ENCODE results near the gene SLC22A1. TPM values are rescaled to one million over a fixed set of nuclear protein-coding genes. Genes with fewer than 3 reads are reported as not detected.
A peak's percentile ranks its signal among the peaks of the same experiment; 100 is the strongest.

SLC22A1 gene
- total and polyA plus RNA-seq, 2 experiments from 2014 or later, result 0.10 to 0.65 TPM

DNA sequence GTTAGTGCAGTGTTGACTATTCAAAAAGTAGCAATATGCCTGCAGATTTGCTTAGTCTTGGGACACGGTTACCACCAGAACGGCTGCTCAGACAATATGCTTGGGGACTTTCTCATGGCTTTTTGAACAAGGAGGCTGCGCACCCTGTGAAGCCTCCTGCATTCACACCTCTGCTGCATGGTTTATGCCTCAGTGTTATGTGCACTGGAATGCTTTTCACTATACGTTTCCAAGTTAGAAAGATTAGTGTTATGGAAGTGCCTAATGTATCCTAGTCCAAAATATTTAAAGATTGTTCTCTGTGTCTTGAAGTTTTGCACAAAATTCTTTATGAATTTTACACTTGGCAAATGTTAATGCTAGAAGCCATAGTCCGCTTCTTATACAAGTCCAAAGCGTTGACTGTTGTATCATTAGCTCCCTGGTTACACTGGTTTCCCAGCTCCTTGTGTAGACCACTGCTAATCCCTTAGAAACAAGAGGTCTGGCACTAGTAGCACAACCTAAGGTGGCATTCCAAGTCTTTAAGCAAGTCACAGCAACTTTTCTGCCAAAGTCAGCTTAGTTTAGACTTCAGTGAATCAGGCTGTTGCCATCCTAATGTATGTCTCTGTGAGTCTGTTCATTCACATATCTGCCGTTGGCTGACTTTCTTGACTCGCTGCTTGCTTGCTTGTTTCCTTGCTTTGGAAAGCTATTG lies 26.3 kb upstream of the SLC22A1 start (continued):
- TF ChIP-seq, protein P1, sequence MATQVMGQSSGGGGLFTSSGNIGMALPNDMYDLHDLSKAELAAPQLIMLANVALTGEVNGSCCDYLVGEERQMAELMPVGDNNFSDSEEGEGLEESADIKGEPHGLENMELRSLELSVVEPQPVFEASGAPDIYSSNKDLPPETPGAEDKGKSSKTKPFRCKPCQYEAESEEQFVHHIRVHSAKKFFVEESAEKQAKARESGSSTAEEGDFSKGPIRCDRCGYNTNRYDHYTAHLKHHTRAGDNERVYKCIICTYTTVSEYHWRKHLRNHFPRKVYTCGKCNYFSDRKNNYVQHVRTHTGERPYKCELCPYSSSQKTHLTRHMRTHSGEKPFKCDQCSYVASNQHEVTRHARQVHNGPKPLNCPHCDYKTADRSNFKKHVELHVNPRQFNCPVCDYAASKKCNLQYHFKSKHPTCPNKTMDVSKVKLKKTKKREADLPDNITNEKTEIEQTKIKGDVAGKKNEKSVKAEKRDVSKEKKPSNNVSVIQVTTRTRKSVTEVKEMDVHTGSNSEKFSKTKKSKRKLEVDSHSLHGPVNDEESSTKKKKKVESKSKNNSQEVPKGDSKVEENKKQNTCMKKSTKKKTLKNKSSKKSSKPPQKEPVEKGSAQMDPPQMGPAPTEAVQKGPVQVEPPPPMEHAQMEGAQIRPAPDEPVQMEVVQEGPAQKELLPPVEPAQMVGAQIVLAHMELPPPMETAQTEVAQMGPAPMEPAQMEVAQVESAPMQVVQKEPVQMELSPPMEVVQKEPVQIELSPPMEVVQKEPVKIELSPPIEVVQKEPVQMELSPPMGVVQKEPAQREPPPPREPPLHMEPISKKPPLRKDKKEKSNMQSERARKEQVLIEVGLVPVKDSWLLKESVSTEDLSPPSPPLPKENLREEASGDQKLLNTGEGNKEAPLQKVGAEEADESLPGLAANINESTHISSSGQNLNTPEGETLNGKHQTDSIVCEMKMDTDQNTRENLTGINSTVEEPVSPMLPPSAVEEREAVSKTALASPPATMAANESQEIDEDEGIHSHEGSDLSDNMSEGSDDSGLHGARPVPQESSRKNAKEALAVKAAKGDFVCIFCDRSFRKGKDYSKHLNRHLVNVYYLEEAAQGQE (IDR thresholded peaks at IDR 0.05; ENCODE audit: unreplicated experiment), result no peak
- TF ChIP-seq, protein P2, sequence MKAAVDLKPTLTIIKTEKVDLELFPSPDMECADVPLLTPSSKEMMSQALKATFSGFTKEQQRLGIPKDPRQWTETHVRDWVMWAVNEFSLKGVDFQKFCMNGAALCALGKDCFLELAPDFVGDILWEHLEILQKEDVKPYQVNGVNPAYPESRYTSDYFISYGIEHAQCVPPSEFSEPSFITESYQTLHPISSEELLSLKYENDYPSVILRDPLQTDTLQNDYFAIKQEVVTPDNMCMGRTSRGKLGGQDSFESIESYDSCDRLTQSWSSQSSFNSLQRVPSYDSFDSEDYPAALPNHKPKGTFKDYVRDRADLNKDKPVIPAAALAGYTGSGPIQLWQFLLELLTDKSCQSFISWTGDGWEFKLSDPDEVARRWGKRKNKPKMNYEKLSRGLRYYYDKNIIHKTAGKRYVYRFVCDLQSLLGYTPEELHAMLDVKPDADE (IDR thresholded peaks at IDR 0.05), result no peak
- TF ChIP-seq, protein P3, sequence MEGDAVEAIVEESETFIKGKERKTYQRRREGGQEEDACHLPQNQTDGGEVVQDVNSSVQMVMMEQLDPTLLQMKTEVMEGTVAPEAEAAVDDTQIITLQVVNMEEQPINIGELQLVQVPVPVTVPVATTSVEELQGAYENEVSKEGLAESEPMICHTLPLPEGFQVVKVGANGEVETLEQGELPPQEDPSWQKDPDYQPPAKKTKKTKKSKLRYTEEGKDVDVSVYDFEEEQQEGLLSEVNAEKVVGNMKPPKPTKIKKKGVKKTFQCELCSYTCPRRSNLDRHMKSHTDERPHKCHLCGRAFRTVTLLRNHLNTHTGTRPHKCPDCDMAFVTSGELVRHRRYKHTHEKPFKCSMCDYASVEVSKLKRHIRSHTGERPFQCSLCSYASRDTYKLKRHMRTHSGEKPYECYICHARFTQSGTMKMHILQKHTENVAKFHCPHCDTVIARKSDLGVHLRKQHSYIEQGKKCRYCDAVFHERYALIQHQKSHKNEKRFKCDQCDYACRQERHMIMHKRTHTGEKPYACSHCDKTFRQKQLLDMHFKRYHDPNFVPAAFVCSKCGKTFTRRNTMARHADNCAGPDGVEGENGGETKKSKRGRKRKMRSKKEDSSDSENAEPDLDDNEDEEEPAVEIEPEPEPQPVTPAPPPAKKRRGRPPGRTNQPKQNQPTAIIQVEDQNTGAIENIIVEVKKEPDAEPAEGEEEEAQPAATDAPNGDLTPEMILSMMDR (conservative IDR thresholded peaks at IDR 0.05; ENCODE audit: low read depth in 2 of 2), result no peak
- TF ChIP-seq JUNB (IDR thresholded peaks at IDR 0.05; ENCODE audit: unreplicated experiment), result no peak

DNA sequence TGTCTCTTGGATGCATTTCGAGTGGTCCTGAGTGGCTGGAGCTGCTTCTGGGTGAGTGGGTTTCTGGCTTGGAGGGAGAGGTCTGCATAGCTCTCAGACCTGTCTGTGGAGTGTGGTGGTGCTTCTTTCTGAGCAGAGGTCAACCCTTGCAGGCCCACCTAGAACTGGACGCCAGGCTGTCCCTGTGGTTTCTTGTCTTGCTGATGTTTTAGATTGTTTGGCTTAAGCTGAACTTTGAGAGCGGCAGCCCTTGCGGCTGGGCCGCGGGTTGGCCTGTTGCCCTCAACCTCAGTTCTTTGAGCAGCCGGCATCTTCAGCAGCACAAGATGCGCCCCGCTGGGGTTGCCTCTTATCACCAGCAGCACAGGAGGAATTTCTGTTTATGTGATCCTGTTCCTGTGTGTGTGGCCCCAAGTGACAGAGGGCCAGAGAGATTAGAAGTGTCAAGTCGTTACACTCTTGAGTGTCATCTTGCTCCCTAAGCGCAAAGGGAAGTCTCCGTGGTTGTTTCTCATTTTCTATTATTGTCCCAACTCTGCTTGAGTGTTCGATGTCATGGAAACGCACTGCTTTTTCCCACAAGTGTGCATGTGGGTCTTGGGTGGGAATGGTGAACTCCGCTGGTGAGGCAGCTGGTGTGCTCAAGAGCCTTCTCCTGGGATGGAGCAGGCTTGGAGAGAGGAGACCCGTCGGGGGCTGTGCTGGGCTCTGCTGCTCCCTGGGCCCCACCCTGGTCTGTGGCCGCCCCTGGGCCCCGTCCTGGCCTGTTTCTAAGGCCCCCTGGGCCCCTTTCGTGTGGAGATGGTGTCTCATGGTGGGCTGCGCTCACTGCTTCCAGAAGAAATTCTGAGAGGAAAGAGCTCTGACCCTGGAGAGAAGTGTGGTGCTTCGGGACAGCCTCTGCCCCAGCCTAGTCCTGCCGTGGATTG lies 20.1 kb upstream of the SLC22A1 start:
- peaks cover 1% of the 10 kb centered on the region for H3K27me3 Mint-ChIP-seq (ENCODE audit: insufficient read depth, low read depth, poor library complexity)
- no peaks in the 10 kb centered on the region for H3K4me1 ChIP-seq (ENCODE audit: insufficient read depth)
- H3K36me3 ChIP-seq (ENCODE audit: insufficient read depth), result peaks cover 15% of the 10 kb centered on the region
- H3K4me1 Mint-ChIP-seq, result peaks cover 5% of the 10 kb centered on the region
- ATAC-seq (no peak), DNase-seq (ENCODE audit: low spot score) (no peak)
- H2AFZ ChIP-seq, result no peak overlapping the region
- peak overlapping the region; percentile 87 for H3K27ac Mint-ChIP-seq
- no peak overlapping the region for H3K4me2 ChIP-seq
- H3K9me3 Mint-ChIP-seq, result no peaks in the 10 kb centered on the region
- H3K4me3 ChIP-seq, result no peak overlapping the region
- H3K36me3 Mint-ChIP-seq (ENCODE audit: low read depth), result peaks cover 65% of the 10 kb centered on the region
- H3K4me3 Mint-ChIP-seq, result no peak overlapping the region
- H3F3A ChIP-seq (replicated peaks; ENCODE audit: low read depth), result no peaks in the 10 kb centered on the region
- H3K27ac ChIP-seq (ENCODE audit: low read depth), result peak overlapping the region; percentile 52; the same call in 1 of the 2 replicates
- H4K20me1 ChIP-seq (replicated peaks; ENCODE audit: insufficient read depth), result peaks cover 3% of the 10 kb centered on the region; the same call in 1 of the 2 replicates
- no peaks in the 10 kb centered on the region for H3K27me3 ChIP-seq (ENCODE audit: insufficient read depth)
- H3K79me2 ChIP-seq (replicated peaks; ENCODE audit: insufficient read depth), result no peaks in the 10 kb centered on the region
- no peaks in the 10 kb centered on the region for H3K9me2 ChIP-seq (ENCODE audit: insufficient read depth)
- TF ChIP-seq JUNB (IDR thresholded peaks at IDR 0.05; ENCODE audit: unreplicated experiment) (no peak), POLR2AphosphoS5 (IDR thresholded peaks at IDR 0.05; ENCODE audit: low read depth) (no peak), NANOG (IDR thresholded peaks at IDR 0.05; ENCODE audit: borderline replicate concordance) (no peak), STAT1 (IDR thresholded peaks at IDR 0.05; ENCODE audit: unreplicated experiment) (no peak)
- TF ChIP-seq, protein P4, sequence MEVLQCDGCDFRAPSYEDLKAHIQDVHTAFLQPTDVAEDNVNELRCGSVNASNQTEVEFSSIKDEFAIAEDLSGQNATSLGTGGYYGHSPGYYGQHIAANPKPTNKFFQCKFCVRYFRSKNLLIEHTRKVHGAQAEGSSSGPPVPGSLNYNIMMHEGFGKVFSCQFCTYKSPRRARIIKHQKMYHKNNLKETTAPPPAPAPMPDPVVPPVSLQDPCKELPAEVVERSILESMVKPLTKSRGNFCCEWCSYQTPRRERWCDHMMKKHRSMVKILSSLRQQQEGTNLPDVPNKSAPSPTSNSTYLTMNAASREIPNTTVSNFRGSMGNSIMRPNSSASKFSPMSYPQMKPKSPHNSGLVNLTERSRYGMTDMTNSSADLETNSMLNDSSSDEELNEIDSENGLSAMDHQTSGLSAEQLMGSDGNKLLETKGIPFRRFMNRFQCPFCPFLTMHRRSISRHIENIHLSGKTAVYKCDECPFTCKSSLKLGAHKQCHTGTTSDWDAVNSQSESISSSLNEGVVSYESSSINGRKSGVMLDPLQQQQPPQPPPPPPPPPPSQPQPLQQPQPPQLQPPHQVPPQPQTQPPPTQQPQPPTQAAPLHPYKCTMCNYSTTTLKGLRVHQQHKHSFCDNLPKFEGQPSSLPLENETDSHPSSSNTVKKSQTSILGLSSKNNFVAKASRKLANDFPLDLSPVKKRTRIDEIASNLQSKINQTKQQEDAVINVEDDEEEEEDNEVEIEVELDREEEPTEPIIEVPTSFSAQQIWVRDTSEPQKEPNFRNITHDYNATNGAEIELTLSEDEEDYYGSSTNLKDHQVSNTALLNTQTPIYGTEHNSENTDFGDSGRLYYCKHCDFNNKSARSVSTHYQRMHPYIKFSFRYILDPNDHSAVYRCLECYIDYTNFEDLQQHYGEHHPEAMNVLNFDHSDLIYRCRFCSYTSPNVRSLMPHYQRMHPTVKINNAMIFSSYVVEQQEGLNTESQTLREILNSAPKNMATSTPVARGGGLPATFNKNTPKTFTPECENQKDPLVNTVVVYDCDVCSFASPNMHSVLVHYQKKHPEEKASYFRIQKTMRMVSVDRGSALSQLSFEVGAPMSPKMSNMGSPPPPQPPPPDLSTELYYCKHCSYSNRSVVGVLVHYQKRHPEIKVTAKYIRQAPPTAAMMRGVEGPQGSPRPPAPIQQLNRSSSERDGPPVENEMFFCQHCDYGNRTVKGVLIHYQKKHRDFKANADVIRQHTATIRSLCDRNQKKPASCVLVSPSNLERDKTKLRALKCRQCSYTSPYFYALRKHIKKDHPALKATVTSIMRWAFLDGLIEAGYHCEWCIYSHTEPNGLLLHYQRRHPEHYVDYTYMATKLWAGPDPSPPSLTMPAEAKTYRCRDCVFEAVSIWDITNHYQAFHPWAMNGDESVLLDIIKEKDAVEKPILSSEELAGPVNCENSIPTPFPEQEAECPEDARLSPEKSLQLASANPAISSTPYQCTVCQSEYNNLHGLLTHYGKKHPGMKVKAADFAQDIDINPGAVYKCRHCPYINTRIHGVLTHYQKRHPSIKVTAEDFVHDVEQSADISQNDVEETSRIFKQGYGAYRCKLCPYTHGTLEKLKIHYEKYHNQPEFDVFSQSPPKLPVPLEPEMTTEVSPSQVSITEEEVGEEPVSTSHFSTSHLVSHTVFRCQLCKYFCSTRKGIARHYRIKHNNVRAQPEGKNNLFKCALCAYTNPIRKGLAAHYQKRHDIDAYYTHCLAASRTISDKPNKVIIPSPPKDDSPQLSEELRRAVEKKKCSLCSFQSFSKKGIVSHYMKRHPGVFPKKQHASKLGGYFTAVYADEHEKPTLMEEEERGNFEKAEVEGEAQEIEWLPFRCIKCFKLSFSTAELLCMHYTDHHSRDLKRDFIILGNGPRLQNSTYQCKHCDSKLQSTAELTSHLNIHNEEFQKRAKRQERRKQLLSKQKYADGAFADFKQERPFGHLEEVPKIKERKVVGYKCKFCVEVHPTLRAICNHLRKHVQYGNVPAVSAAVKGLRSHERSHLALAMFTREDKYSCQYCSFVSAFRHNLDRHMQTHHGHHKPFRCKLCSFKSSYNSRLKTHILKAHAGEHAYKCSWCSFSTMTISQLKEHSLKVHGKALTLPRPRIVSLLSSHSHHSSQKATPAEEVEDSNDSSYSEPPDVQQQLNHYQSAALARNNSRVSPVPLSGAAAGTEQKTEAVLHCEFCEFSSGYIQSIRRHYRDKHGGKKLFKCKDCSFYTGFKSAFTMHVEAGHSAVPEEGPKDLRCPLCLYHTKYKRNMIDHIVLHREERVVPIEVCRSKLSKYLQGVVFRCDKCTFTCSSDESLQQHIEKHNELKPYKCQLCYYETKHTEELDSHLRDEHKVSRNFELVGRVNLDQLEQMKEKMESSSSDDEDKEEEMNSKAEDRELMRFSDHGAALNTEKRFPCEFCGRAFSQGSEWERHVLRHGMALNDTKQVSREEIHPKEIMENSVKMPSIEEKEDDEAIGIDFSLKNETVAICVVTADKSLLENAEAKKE (CRISPR knock-in tag; IDR thresholded peaks at IDR 0.05), result no peak

All from GM23338 (cell line).